Left renal cortex interstitium (tissue), 4 donors: ENCODE measurements around the gene GYPC. TPM values are rescaled to one million over a fixed set of nuclear protein-coding genes. Genes with fewer than 3 reads are reported as not detected.
A peak's percentile ranks its signal among the peaks of the same experiment; 100 is the strongest.
"Not testable (repeated sequence)": the region's sequence is repeated elsewhere in the genome, so short reads cannot be mapped to it uniquely, and the experiment has no call there.

ENCODE experiments used
- DNase-seq, 4 donors: peaks; one replicate each; pipeline ENCODE4 v3.0.0-alpha.2; 2013; ENCODE audit warnings: low read depth in 4 of 4, low spot score in 2 of 4, missing footprints in 1 of 4
- polyA plus RNA-seq, 4 donors: library from polyadenylated mRNA; unstranded; fragments of 120-200 nt; gene quantifications; one replicate each; pipeline ENCODE4 v1.2.1, GENCODE V29; 2013; ENCODE audit not compliant: insufficient read length in 4 of 4

GYPC gene
- polyA plus RNA-seq, 4 donors, result 52.2 to 72.7 (median 66.4) TPM

DNA sequence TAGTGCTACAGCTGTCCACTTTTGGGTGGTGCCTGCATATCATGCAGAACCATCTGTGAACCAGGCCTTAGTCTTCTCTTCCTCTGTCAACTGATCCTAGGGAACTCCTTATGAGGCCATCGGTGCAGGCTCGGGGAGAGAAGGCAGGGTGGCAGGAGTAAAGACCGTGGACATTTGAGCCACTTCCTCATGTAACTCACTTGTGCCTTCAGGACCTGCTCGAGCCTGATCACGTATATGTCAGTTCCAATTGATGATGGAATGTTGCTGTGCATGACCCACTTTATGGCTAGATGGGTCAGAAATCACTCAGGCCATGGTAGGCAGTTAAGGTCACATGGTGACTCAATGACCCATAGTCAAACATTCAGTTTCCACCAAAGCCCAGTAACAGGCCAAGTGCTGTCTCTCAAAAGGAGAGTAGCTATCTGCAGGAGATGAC, 7.6 kb upstream of the GYPC start:
- not testable (repeated sequence) for DNase-seq

DNA sequence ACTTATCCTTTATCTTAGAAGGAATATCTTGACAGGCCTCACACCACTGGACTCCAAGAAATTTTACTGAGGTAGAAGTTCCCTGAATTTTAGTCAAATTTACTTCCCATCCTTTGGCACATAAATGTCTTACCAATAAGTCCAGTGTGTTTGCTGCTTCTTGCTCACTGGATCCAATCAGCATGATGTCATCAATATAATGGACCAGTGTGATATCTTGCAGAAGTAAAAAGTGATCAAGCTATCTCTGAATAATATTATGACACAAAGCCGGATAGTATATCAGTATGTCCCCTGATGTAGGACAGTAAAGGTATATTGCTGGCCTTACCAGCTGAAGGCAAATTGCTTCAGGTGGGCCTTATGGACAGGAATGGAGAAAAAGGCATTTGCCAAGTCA, 6.9 kb upstream of the GYPC start:
- DNase-seq, result no peak

DNA sequence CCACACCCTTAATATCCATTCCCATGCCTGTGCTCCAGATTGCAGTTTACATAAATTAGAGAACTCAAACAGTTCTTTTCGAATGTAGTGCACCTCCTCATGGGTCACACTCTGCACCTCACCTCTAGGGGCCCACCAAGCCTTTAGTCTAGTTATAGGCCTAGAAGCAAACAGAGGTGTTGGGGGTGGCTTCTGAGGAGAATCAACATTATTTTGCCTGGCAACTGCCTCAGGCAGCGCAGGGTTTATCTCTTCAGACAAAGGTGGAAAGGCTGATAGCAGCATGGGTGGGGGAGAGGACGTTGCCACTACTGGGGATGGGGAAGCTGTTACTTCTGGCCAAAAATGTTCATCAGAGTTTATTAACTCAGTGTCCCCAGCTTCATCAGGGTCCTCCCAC, 5.0 kb upstream of the GYPC start:
- no peak for DNase-seq

DNA sequence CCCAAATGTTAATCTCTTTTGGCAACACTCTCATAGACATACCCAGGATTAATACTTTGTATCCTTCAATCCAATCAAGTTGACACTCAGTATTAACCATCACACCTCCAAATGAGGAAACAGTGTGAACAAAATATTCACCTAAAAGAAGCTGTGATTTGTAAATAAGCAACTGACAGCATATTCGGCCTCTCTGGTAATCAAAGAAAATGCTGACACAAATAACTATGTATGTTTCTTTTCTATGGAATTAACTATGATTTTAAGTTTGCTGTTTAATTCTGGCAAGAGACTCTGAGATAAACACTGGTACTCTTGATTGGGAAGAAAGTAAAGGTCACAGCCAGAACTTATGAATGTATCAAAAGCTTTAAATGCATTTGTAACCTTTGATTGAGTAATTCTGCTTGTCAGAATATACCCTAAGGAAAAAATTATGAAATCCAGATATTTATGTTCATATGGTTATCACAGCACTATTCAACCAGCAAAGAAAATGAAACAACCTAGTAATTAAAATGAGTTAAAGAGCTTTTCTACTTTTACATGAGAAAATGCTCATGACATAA, 3.6 kb upstream of the GYPC start:
- no peak for DNase-seq

DNA sequence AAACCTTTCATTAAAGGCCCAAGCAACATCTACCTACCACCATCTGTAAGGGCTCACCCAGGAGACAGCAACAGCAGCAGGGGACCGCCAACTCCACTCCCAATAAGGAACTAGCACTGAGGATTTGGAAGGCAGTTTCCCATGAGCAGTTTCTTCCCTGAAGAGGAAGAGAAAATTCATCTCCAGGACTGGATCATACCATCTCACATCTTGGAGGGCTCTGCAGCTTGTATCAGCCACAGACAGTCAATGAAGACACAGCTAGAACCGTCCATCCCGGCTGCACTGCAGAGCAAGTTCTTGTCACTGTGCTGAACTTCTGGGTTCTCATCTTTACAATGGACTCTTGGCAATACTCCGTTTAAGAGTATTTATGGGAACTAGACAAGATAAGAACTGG, 2.8 kb upstream of the GYPC start:
- no peak for DNase-seq

DNA sequence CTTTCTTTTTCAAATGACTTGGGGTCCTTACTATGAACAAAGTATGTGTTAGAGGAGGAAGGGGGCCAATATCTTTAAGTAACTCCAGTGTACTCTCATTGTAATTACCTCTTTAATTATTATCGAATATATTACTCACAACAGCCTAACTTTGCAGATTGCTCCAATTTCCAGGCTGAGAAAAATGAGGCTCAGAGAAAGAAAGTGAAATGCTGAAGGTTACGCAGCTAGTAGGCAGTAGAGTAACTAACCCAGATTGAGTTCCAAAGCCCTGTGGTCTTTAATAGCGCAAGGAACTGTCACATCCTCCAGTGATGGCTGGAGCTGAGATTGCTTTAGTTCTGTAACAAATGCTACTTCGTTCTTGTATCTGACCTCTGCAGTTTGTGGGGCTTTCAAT, 2.2 kb upstream of the GYPC start:
- DNase-seq, result no peak

DNA sequence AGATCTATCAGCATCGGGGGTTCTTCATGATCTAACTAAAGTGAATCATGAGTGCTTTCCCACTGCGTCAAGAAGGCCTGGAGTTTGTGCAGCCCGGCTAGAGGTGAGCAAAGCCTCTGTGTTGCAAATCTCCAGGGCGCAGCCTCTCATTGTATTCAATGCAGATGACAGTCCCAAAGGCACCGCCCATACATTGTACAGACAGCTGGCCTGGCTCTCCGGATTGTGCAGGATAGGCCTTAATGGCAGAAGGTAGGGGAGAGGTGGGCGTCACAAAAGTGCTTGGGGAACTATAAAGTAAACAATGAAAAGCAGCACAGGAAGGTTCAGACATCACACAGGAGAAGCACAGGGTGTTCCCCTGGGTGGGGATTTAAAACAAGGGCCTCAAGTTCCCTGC, 907 bp upstream of the GYPC start:
- no peak for DNase-seq

DNA sequence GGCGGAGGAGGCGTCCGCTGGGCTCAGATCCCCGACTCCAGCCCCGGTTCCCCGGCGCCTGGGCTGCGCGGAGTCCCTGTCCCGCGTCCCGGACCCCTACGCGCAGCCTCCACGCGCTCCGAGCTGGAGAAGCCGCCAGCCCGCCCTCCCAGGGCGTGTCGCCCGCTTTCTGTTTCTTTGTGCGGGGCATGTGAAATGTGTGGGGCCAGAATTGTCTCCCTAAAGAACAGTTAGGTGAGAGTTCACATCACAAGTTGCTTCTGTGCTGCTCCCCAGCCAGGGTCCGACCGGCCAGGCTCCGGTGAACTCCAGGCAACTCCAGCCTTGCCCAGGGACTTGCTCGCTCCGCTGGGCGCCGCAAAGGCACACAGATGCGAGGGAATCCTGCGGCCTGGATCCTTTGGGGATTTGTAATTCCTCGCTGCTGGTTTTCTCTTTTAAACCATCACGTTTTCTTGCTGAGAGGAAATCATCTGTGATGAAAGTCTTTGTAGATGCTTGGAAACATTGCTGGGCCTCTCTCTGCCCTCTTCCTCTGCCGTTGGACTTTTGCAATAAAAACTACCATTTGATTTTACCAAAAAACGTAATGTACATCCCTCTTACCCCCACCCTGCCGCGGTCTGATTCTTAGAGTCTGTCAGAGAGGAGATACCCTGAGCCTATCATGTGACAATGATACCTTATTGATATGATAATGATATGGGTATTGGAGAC, 631 bp downstream of the GYPC start:
- DNase-seq, result peak in 3 of 4 donors; percentile 42 to 72 (median 54)

DNA sequence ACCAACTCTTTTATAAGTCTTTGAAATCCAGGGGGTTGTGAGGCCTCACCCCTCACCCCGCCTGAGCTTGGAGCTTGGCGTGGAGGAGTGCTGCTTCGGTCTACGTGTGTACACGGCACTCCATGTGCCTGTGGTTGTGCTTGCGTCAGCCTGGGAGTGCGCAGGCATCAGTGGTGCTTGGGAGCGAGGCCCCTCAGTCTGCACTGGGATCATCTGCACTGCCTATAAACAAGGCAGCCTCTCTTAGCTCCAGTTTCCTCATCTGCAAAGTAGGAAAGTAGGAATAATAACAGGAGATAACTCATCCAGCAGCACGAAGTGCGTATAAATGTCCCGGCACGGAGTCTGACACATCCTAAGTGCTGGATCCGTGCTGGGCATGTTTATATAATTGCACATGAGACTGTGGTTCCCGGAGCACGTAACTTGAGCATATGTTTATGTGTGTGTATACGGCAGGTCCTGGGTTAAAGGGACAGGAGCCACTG, 1.2 kb downstream of the GYPC start:
- peak in 1 of 4 donors; percentile 59 for DNase-seq

DNA sequence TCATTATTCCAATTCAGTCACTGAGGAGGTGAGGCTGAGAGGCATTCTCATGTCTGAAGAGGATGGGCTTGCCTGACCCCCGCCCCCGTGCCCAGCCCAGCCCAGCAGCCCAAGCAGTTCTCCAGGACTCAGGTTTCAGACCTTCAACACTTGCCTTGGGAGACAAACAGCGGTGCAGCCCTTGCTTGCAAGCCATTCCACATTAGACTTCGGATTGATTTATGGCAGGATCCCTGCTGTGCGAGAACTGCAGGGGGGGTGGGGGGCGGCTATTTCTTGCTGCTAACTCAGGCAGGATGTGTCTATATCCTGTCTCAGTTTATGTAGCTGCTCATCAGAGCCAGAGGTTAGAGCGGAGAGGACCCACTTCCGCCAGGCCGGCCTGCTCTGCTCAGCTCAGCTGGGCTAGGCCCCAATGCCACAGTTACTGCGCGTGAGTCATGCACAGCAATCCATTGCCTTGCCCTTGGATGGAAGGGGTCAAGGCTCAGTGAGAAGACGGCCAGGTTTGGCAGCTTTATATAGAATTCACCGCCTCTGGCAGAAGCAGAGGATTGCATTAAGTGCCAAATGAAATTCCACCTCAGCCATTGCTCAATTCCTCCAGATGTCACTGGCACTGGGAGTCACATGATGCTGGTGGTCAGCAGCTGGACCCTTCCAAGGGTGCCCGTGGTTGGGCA, 1.8 kb downstream of the GYPC start:
- peak in 3 of 4 donors; percentile 53 to 68 (median 61) for DNase-seq

DNA sequence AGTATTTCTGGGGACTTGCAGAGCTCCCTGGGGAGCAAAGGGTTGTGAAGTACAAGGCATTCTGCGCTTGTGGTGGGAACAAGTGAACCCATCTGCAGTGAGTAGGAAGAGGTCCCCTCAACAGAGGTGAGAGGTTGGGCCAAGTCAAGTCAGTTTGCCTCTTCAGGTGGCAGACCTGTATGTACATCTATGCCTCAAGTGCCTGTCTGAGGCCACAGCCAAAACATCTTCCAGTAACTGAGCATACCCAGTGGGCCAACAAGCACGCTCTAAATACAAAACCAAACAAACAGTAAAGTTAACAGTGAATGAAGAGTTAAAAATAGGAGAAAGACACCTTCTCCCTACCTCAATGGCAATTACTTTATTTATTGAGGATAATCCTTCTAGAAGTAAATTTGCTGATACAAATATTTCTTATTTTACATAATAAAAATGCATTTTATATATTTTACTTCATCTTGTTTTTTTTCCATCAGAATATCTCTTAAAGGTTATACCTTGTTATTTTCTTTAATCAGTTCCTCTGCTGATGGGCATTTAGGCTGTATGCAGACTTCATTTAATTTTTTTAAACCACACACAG, 2.5 kb downstream of the GYPC start:
- no peak for DNase-seq

DNA sequence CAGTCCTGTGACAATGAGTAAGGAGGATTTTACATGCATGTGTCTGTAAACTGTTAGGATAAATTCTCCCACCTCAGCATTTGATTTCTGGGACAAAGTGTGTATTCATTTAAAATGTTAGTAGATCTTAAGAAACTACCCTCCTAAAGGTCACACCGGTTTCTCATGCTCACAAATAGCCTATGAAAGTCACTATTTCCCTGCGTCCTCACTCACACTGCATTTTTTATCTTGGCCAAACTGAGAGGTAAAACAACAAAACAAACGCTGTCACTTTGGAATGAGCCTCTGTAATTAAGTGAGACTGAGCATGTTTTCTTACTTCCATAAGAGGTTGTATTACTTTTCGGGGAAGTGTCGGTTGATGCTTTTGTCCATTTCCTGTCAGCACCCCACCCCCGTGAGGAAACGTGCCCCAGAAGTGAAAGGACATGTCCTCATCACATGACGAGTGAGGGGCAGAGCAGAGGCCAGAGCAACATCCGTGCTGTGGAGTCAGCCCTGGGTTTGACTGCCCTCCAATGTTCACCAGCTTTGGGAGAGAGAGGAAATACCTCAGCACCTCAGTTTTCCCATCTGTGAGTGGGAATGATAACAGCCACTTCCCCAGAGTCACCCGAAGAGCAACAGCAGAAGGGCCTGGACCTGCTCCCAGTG, 3.1 kb downstream of the GYPC start:
- peak in 1 of 4 donors; percentile 31 for DNase-seq

DNA sequence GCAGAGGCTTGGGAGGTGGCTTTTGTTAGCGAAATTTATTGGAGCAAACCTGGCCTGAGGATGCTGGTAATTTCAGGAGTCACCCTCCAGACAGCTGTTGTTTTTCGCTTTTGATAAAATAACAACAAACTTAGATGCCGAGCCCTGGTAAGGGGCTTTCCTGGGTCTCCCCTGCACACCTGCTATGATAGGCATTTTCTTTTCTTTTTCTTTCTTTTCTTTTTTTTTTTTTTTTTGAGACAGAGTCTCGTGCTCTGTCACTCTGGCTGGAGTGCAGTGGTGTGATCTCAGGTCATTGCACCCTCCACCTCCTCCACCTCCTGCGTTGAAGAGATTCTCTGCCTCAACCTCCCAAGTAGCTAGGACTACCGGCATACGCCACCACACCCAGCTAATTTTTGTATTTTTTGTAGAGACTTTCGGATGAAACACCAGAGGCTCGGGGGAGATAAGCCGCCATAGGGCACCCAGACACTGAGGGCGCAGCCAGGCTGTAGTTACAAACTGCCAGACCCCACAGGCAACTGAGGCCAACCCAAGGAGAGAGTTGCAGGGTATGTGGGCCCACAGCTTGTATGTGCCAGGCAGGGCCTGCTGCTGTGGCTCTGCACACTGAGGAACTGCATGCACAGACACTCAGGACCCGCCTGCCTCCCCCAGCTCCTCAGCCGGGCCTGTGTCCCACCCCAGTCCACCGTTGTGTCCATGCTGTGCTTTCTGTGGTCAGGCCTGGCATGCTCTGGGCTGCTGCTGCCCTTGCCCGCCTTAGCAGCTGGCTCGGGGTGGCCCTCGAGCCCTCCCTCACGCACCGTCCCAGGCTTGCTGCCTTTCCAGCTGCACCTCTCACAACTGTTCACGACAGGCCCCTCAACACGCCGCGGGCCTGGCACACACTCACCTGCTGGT, 3.9 kb downstream of the GYPC start:
- no peak for DNase-seq

DNA sequence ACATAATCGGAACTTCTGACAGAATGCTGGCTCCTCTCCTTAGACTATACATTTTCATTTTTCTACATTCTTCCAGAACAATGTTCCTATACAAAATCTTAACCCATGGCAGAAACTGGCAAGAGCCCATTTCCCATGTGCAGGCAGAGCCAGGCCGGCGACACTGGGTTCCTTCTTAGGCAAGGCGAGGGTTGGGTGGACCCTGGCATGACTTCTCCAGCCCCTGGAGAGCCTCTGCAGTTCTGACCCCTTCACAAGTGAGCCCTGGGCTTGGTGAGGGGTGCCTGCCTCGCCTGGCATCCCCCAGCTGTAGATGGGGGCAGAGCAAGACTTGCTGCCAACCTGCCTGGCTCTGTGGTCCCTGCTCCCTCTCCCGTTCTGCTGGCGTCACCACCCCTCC, 5.0 kb downstream of the GYPC start:
- no peak for DNase-seq

DNA sequence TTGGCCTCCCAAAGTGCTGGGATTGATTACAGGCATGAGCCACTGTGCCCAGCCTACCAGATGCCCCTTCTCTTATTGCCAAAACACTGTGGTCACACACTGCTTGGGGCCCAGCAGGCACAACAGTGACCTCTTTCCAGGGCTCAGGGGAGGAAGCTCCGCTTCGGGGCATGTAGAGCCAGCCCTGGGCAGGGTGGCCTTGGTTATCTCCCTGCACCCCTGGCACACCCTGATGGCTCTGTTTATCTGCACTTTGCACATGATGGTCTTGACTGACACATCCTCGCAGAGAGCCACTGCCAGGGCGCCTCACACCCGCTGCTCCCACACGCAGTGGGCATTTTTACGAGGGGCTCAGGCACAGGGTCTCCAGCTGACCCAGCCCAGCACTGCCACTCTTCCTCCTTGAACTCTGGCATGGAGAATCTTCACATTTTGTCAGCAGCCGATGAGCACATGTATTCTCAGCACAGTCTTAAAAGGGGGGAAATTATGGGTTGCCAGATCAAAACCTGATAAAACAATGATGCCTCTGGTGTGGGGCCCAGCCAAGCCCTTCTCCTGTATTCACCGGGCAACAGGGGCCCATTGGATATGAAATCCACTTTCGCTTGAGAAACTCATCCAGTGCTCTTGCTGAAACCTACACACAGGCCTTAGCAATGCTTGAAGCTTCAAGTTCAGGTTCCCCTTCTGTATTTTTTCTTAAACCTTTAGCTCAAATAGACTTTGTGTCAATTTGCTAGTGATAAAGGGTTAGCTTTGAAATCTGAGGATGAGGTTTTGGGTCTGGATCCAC, 5.9 kb downstream of the GYPC start:
- DNase-seq, result no peak

DNA sequence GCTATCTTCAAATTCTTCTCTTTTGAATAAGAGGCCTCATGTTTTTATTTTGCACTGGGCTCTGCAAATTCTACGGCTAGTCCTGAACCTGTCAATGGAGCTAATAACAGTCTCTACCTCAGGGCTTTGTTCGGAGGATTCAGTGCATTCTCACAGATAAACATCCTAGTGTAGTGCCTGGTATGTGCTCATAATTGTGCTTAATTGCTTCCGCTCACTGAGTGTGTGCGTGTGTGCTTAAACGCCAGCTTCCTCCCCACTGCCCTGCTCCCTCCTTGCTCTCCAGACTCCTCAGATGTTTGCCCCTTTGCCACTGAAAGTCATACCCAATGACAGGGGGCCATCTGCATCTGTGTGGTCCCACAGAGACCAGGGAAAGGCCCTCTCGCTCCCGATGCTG, 6.7 kb downstream of the GYPC start:
- no peak for DNase-seq

DNA sequence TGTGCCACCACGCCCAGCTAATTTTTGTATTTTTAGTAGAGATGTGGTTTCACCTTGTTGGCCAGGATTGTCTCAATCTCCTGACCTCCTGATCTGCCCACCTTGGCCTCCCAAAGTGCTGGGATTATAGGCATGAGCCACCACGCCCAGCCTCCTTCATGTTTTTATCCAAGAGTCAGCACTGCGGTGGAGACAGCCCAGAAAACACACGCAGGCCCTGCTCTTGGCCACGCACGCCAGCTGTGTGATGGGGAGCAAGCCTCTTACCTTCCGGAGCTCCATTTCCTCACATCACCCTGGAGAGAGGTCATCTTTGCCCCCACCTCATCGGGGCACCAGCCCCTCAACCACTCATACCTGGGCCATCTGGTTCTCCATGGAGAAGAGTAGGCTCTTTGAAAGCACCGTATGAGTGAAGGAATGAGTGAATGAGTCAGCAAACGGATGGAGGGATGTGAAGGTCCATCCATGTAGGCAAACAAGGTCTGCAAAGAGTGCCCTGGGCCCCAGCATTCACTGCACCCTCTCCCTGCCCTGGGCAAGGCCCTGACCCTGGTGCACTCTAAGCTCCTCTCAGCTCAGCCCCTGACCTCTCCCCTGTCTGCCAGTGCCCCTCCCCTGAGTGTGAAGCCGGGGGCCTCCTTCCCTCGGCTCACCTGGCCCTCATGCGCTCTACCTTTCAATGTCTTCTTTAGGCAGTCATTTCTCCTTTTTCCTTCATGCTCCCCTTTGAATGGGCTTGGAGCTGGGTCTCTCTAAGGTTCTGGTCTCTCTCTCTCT, 7.4 kb downstream of the GYPC start:
- no peak for DNase-seq

DNA sequence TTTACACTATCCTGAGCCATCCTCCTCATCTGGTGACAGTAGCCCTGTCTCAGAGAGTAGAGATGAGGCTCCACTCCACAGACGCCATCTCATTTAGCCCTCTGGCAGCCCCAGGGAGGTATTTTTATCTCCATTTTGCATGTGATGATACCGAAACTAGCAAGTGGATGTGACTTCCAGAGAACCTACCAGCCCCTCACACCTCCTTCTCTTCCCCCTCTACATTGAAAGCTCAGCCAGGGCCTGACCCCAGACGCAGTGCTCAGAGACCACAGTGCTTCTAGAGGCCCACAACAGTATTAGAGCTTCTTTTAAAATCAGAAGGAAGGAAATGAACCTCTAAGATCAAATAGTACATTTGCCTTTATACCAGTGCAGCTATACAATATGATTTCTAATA, 8.3 kb downstream of the GYPC start:
- no peak for DNase-seq
